ENCODE data around the gene PGP. TPM values are rescaled to one million over a fixed set of nuclear protein-coding genes. Genes with fewer than 3 reads are reported as not detected.
"Not testable (repeated sequence)": the region's sequence is repeated elsewhere in the genome, so short reads cannot be mapped to it uniquely, and the experiment has no call there.

PGP gene
- total RNA-seq = 10 to 100 TPM; 19.4 to 22.9 TPM

DNA sequence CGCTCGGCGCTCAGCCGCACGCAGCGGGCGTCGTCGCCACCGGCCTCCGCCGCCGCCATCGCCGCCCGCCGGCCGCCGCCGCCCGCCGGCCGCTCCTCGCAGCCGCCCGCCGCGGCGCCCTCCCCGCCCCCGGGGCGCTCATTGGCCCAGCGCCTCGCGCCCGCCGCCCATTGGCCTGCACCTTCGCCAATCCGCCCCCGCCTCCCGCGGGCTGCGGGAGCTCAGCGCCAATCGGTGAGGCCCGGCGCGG lies at the start of gene PGP:
PGP (minus strand) TSS at position 122 of the 250 bp plus-strand sequence; CDS start at position 59, 63 bp downstream.
- H3K36me3 Mint-ChIP-seq (ENCODE audit: low read depth) = peaks cover 5% of the 10 kb centered on the region
- H3K27me3 Mint-ChIP-seq = no peaks in the 10 kb centered on the region
- POLR2A ChIA-PET = interaction anchor here (0.6 to 1.3 kb wide), 3 partner anchors 38 to 245 kb away, joined by 3 to 8 read pairs (median 3); partner anchors contain the start of genes TEDC2 and TRAF7
- CTCF ChIA-PET = interaction anchor here (0.5 to 1.4 kb wide), 3 partner anchors 9 to 475 kb away, joined by 3 read pairs; partner anchors contain the start of genes ECI1 and MLST8
- H3K27ac Mint-ChIP-seq = peak within 1 kb of the TSS; percentile 89
- peak within 1 kb of the TSS; percentile 84 for H3K4me3 Mint-ChIP-seq
- H3K4me1 Mint-ChIP-seq = peaks cover 26% of the 10 kb centered on the region
- no peak for DNase-seq
- no peaks in the 10 kb centered on the region for H3K9me3 Mint-ChIP-seq

GRCh38 chr16:2263026-2263425 lies 48.4 kb upstream of the PGP start:
- H3K4me1 Mint-ChIP-seq = peaks cover 29% of the 10 kb centered on the region
- not testable (repeated sequence) for H3K4me3 Mint-ChIP-seq, DNase-seq, H3K9me3 Mint-ChIP-seq, H3K27me3 Mint-ChIP-seq, H3K27ac Mint-ChIP-seq
- CTCF ChIA-PET = interaction anchor here (0.7 kb wide), 1 partner anchor 224 kb away, joined by 3 read pairs; no protein-coding TSS in a partner anchor
- POLR2A ChIA-PET = interaction anchor here (1.3 kb wide), 1 partner anchor 12 kb away, joined by 3 read pairs; the partner anchor contains the start of gene ECI1
- H3K36me3 Mint-ChIP-seq (ENCODE audit: low read depth) = peaks cover 55% of the 10 kb centered on the region

DNA sequence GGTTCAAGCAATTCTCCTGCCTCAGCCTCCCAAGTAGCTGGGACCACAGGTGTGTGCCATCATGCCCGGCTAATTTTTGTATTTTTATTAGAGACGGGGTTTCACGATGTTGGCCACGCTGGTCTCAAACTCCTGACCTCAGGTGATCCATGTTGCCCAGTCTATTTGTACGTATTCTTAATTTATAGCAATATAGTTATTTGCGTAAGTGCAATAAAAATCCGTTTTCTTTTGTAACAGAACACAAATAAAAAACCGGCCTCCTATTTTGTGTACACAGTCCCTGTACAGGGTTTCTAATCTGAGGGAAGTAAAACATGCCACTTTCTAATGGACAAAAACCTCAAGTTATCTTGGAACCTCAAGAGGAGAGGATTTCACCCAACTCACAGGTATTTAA lies 45.6 kb upstream of the PGP start:
- Mint-ChIP-seq H3K27ac (no peak overlapping the region), H3K9me3 (no peaks in the 10 kb centered on the region), H3K4me3 (no peak overlapping the region), H3K36me3 (ENCODE audit: low read depth) (peaks cover 64% of the 10 kb centered on the region), H3K27me3 (no peaks in the 10 kb centered on the region), H3K4me1 (peaks cover 12% of the 10 kb centered on the region)
- POLR2A ChIA-PET = no interaction called here
- CTCF ChIA-PET = no interaction called here
- no peak for DNase-seq

DNA sequence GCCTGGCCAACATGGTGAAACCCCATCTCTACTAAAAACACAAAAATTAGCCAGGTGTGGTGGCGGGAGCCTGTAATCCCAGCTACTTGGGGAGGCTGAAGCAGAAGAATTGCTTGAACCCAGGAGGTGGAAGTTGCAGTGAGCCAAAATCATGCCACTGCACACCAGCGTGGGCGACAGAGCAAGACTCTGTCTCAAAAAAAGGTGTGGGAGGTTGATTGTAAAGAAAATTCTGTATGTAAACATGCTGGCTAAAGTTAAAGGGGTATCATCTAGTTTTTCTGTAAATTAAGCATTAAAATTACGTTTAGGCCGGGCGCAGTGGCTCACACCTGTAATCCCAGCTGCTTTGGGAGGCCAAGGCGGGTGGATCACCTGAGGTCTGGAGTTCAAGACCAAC lies 43.9 kb upstream of the PGP start:
- peaks cover 67% of the 10 kb centered on the region for H3K36me3 Mint-ChIP-seq (ENCODE audit: low read depth)
- H3K27ac Mint-ChIP-seq, DNase-seq, POLR2A ChIA-PET, H3K4me1 Mint-ChIP-seq, H3K27me3 Mint-ChIP-seq, H3K9me3 Mint-ChIP-seq, H3K4me3 Mint-ChIP-seq: not testable (repeated sequence)
- CTCF ChIA-PET = interaction anchor here (0.6 kb wide), 1 partner anchor 538 kb away, joined by 3 read pairs; no protein-coding TSS in a partner anchor

GRCh38 chr16:2257726-2258125 lies 43.1 kb upstream of the PGP start:
- ChIA-PET CTCF (interaction anchor here (0.6 kb wide), 1 partner anchor 539 kb away, joined by 3 read pairs; no protein-coding TSS in a partner anchor), POLR2A (interaction anchor here (0.6 kb wide), 1 partner anchor 11 kb away, joined by 3 read pairs; no protein-coding TSS in a partner anchor)
- Mint-ChIP-seq H3K36me3 (ENCODE audit: low read depth) (peaks cover 69% of the 10 kb centered on the region), H3K9me3 (no peaks in the 10 kb centered on the region), H3K27me3 (no peaks in the 10 kb centered on the region), H3K27ac (no peak overlapping the region), H3K4me1 (peaks cover 3% of the 10 kb centered on the region), H3K4me3 (no peak overlapping the region)
- DNase-seq = no peak

- Mint-ChIP-seq H3K4me1 (peaks cover 2% of the 10 kb centered on the region), H3K36me3 (ENCODE audit: low read depth) (peaks cover 60% of the 10 kb centered on the region), H3K27ac (peak overlapping the region; percentile 46), H3K4me3 (no peak overlapping the region), H3K27me3 (no peaks in the 10 kb centered on the region), H3K9me3 (no peaks in the 10 kb centered on the region)
- no peak for DNase-seq
- ChIA-PET POLR2A (no interaction called here), CTCF (interaction anchor here (1.0 to 1.2 kb wide), 2 partner anchors 9 to 141 kb away, joined by 3 to 4 read pairs; no protein-coding TSS in a partner anchor)
Observed at GRCh38 chr16:2256531-2257140, 42.0 kb upstream of the PGP start.

GRCh38 chr16:2253293-2253692 lies 38.7 kb upstream of the PGP start:
- H3K4me1 Mint-ChIP-seq = peaks cover 10% of the 10 kb centered on the region
- H3K36me3 Mint-ChIP-seq (ENCODE audit: low read depth) = peaks cover 41% of the 10 kb centered on the region
- no peaks in the 10 kb centered on the region for H3K27me3 Mint-ChIP-seq
- POLR2A ChIA-PET = interaction anchor here (0.7 kb wide), 1 partner anchor 38 kb away, joined by 8 read pairs; no protein-coding TSS in a partner anchor
- H3K9me3 Mint-ChIP-seq = no peaks in the 10 kb centered on the region
- CTCF ChIA-PET = interaction anchor here (1.3 to 2.2 kb wide), 2 partner anchors 11 to 58 kb away, joined by 6 read pairs; no protein-coding TSS in a partner anchor
- H3K27ac Mint-ChIP-seq = peak overlapping the region; percentile 65
- no peak overlapping the region for H3K4me3 Mint-ChIP-seq
- no peak for DNase-seq

GRCh38 chr16:2252806-2253148 lies 38.1 kb upstream of the PGP start:
- no peak for DNase-seq
- Mint-ChIP-seq H3K36me3 (ENCODE audit: low read depth) (peaks cover 37% of the 10 kb centered on the region), H3K4me3 (no peak overlapping the region), H3K27ac (peak overlapping the region; percentile 65), H3K27me3 (no peaks in the 10 kb centered on the region), H3K9me3 (no peaks in the 10 kb centered on the region), H3K4me1 (peaks cover 10% of the 10 kb centered on the region)
- POLR2A ChIA-PET = interaction anchor here (0.7 kb wide), 1 partner anchor 38 kb away, joined by 8 read pairs; no protein-coding TSS in a partner anchor
- CTCF ChIA-PET = interaction anchor here (0.6 to 2.2 kb wide), 5 partner anchors 10 to 202 kb away, joined by 3 to 6 read pairs (median 5); partner anchors contain the start of gene DNASE1L2

GRCh38 chr16:2251296-2252111 lies 36.9 kb upstream of the PGP start, which contains the start of gene ECI1:
TSS of gene ECI1 (minus strand) at chr16:2251587. CDS start at chr16:2251566, 21 bp downstream.
- H3K9me3 Mint-ChIP-seq = no peaks in the 10 kb centered on the region
- H3K4me1 Mint-ChIP-seq = peaks cover 10% of the 10 kb centered on the region
- CTCF ChIA-PET = interaction anchor here (0.7 to 2.2 kb wide), 11 partner anchors 9 to 57 kb away, joined by 3 to 6 read pairs (median 4); partner anchors contain the start of genes DNASE1L2 and PGP
- H3K27ac Mint-ChIP-seq = peak within 1 kb of the TSS; percentile 93
- peak within 1 kb of the TSS; percentile 92 for H3K4me3 Mint-ChIP-seq
- peaks cover 24% of the 10 kb centered on the region for H3K36me3 Mint-ChIP-seq (ENCODE audit: low read depth)
- no peaks in the 10 kb centered on the region for H3K27me3 Mint-ChIP-seq
- DNase-seq = peak; percentile 83
- POLR2A ChIA-PET = interaction anchor here (0.5 to 1.6 kb wide), 4 partner anchors 11 to 547 kb away, joined by 3 read pairs; partner anchors contain the start of gene TRAF7

DNA sequence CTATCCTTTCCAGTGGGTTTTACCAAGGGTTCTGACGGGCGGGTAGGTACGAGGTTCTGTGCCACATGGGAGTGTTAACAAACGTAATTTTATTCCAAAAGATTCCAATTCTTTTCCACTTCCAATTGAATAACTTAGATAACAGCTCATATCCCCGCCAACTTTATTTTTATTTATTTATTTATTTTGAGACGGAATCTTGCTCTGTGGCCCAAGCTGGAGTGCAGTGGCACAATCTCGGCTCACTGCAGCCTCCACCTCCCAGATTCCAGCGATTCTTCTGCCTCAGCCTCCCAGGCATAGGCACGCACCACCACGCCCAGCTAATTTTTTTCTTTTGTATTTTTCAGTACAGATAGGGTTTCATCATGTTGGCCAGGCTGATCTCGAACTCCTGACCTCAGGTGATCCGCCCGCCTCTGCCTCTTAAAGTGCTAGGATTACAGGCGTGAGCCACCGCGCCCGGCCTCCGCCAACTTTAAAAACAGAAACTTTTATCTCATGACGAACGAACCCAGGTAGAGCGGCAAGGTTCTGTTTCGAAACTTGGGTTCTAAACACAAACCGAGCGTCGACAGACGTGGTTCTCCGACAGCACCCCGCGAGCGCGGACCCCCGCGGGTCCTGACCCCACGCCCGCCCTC lies 36.1 kb upstream of the PGP start:
- no peaks in the 10 kb centered on the region for H3K27me3 Mint-ChIP-seq
- ChIA-PET CTCF (interaction anchor here (0.7 to 2.2 kb wide), 8 partner anchors 8 to 634 kb away, joined by 3 to 6 read pairs (median 3); partner anchors contain the start of gene PGP), POLR2A (interaction anchor here (1.4 to 1.6 kb wide), 2 partner anchors 12 to 95 kb away, joined by 3 read pairs; partner anchors contain the start of gene TRAF7)
- peak overlapping the region; percentile 92 for H3K4me3 Mint-ChIP-seq
- peaks cover 17% of the 10 kb centered on the region for H3K36me3 Mint-ChIP-seq (ENCODE audit: low read depth)
- no peaks in the 10 kb centered on the region for H3K9me3 Mint-ChIP-seq
- DNase-seq = peak; percentile 48
- peak overlapping the region; percentile 93 for H3K27ac Mint-ChIP-seq
- peaks cover 10% of the 10 kb centered on the region for H3K4me1 Mint-ChIP-seq

DNA sequence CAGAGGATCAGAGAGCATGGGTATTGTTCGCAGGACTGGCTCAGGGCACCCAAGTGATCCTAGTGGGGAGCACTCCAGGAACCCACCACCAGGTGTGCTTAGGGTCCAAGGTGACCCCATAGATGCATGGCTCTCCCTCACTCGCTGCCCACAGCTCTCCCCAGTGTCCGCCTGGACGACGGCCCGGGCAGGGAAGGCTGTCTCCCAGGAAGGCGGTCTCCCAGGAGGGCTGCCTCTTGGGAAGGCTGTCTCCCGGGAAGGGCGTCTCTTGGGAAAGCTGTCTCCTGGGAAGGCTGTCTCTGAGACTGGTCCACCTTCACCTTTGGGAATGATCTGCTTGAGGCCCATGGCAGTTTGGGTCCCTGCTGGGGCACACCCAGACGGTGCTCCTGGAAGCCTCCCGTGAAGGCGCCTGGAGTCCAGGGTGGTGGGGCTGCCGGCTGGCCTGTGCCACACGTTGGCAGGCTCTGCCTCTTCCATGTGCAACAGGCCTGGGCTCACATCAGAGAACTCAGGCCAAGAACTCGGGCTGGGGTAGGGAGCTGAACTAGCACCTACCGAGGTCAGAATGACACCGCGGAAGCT lies 31.8 kb upstream of the PGP start:
- Mint-ChIP-seq H3K4me1 (peaks cover 10% of the 10 kb centered on the region), H3K36me3 (ENCODE audit: low read depth) (peaks cover 9% of the 10 kb centered on the region), H3K4me3 (no peak overlapping the region), H3K27me3 (no peaks in the 10 kb centered on the region), H3K9me3 (no peaks in the 10 kb centered on the region), H3K27ac (no peak overlapping the region)
- ChIA-PET CTCF (interaction anchor here (0.8 to 1.6 kb wide), 4 partner anchors 10 to 72 kb away, joined by 3 to 4 read pairs (median 4); no protein-coding TSS in a partner anchor), POLR2A (interaction anchor here (0.5 kb wide), 1 partner anchor 11 kb away, joined by 3 read pairs; no protein-coding TSS in a partner anchor)
- no peak for DNase-seq
